Thyroid gland (tissue), 4 donors: Measurements from ENCODE around the gene ANTKMT.

Experiments
- CTCF ChIP-seq, 6 experiments: fragments of 200-600 bp in 3 of 6; fragments of 450-650 bp in 3 of 6; sonication (generic) in 3 of 6; IDR thresholded peaks; one replicate each; pipeline ENCODE4 v1.5.1; 2016 to 2019; ENCODE audit warnings: antibody characterized with exemption in 6 of 6, mild to moderate bottlenecking in 2 of 6, inconsistent platforms in 1 of 6, moderate library complexity in 1 of 6
- POLR2A ChIP-seq, 2 donors: fragments of 450-650 bp; IDR thresholded peaks; one replicate each; pipeline ENCODE4 v1.6.1; 2017; ENCODE audit warnings: antibody characterized with exemption in 2 of 2, mild to moderate bottlenecking in 2 of 2, moderate library complexity in 1 of 2

GRCh38 chr16:693766-694165 lies 27.2 kb upstream of the ANTKMT start:
- TF ChIP-seq POLR2A (IDR thresholded peaks at IDR 0.05) (no peak), CTCF (IDR thresholded peaks at IDR 0.05) (no peak)
